Liver (tissue), 9 donors: ENCODE results near the gene NLGN3. TPM values are rescaled to one million over a fixed set of nuclear protein-coding genes. Genes with fewer than 3 reads are reported as not detected.
A peak's percentile ranks its signal among the peaks of the same experiment; 100 is the strongest.

Experiments used
- DNase-seq: peaks from one replicate; pipeline ENCODE4 v3.0.0-alpha.2; 2017; ENCODE audit warnings: low spot score
- H3K27ac ChIP-seq, 2 donors: one replicate each; pipeline ENCODE4 v1.7.0; 2013; ENCODE audit warnings: inconsistent platforms in 2 of 2, low read length in 2 of 2, control low read depth in 1 of 2, low read depth in 1 of 2, mild to moderate bottlenecking in 1 of 2
- H3K27me3 ChIP-seq, 4 donors: one replicate each; pipeline versions ENCODE4 v1.6.1 to v1.7.0; 2013; ENCODE audit warnings: low read length in 3 of 4, inconsistent platforms in 1 of 4, mild to moderate bottlenecking in 1 of 4, moderate library complexity in 1 of 4; ENCODE audit not compliant: control insufficient read depth in 4 of 4, insufficient read depth in 4 of 4
- H3K36me3 ChIP-seq, 4 donors: one replicate each; pipeline versions ENCODE4 v1.6.1 to v1.7.0; 2013; ENCODE audit warnings: low read length in 3 of 4, mild to moderate bottlenecking in 3 of 4, low read depth in 1 of 4, moderate library complexity in 1 of 4; ENCODE audit not compliant: control insufficient read depth in 4 of 4, insufficient read depth in 3 of 4
- H3K4me1 ChIP-seq, 4 donors: one replicate each; pipeline versions ENCODE4 v1.6.1 to v1.7.0; 2013; ENCODE audit warnings: low read length in 3 of 4, mild to moderate bottlenecking in 3 of 4, moderate library complexity in 1 of 4; ENCODE audit not compliant: control insufficient read depth in 4 of 4, insufficient read depth in 4 of 4
- H3K4me3 ChIP-seq, 3 donors: one replicate each; pipeline versions ENCODE4 v1.6.1 to v1.7.0; 2013; ENCODE audit warnings: low read length in 3 of 3, control low read depth in 1 of 3, low read depth in 1 of 3, mild to moderate bottlenecking in 1 of 3
- H3K9ac ChIP-seq, 2 donors: one replicate each; pipeline ENCODE4 v1.7.0; 2013; ENCODE audit warnings: low read length in 2 of 2, mild to moderate bottlenecking in 2 of 2, moderate library complexity in 2 of 2, control low read depth in 1 of 2, low read depth in 1 of 2
- H3K9me3 ChIP-seq, 4 donors: one replicate each; pipeline versions ENCODE4 v1.6.1 to v1.7.0; 2013; ENCODE audit warnings: low read length in 3 of 4; ENCODE audit not compliant: control insufficient read depth in 4 of 4
- ATF3 ChIP-seq: IDR thresholded peaks from 2 replicates; pipeline ENCODE4 v1.6.1; 2016; ENCODE audit warnings: antibody characterized with exemption
- EGR1 ChIP-seq, 2 donors: IDR thresholded peaks; 2 replicates each; pipeline ENCODE4 v1.6.1; 2016 to 2018; ENCODE audit warnings: antibody characterized with exemption in 2 of 2, low read depth in 2 of 2
- FOXA1 ChIP-seq: IDR thresholded peaks from 2 replicates; pipeline ENCODE4 v1.6.1; 2016; ENCODE audit warnings: antibody characterized with exemption
- FOXA2 ChIP-seq: IDR thresholded peaks from 2 replicates; pipeline ENCODE4 v1.6.1; 2016; ENCODE audit warnings: antibody characterized with exemption
- GABPA ChIP-seq, 2 donors: IDR thresholded peaks in 1 of 2; conservative IDR thresholded peaks in 1 of 2; 2 replicates each; pipeline ENCODE4 v1.6.1; 2016; ENCODE audit warnings: antibody characterized with exemption in 2 of 2, mild to moderate bottlenecking in 1 of 2, moderate library complexity in 1 of 2
- HNF4A ChIP-seq, 2 donors: conservative IDR thresholded peaks; 2 replicates each; pipeline ENCODE4 v1.6.1; 2016; ENCODE audit warnings: antibody characterized with exemption in 2 of 2, mild to moderate bottlenecking in 2 of 2
- HNF4G ChIP-seq: IDR thresholded peaks from 2 replicates; pipeline ENCODE4 v1.6.1; 2016; ENCODE audit warnings: antibody characterized with exemption
- JUND ChIP-seq, 2 donors: IDR thresholded peaks; 2 replicates each; pipeline ENCODE4 v1.6.1; 2016; ENCODE audit warnings: antibody characterized with exemption in 2 of 2
- NR2F2 ChIP-seq: IDR thresholded peaks from 2 replicates; pipeline ENCODE4 v1.6.1; 2016; ENCODE audit warnings: antibody characterized with exemption
- SP1 ChIP-seq: IDR thresholded peaks from 2 replicates; pipeline ENCODE4 v1.6.1; 2018; ENCODE audit warnings: antibody characterized with exemption, mild to moderate bottlenecking
- YY1 ChIP-seq: IDR thresholded peaks from 2 replicates; pipeline ENCODE4 v1.6.1; 2016; ENCODE audit warnings: antibody characterized with exemption, mild to moderate bottlenecking
- ZBTB33 ChIP-seq: IDR thresholded peaks from 2 replicates; pipeline ENCODE4 v1.6.1; 2016; ENCODE audit warnings: antibody characterized with exemption
- WGBS: extraction: QIAGEN DNeasy Blood & Tissue Kit; methylation state at CpG from one replicate; pipeline ENCODE4 v1.1.7; 2013; 5-methylcytosine and 5-hydroxymethylcytosine counted together
- polyA plus RNA-seq, 2 donors: library from polyadenylated mRNA; stranded (reverse) in 1 of 2; unstranded in 1 of 2; fragments of 200-250 nt in 1 of 2; fragments of >200 nt in 1 of 2; fragmentation: Nextera tagmentation in 1 of 2; extraction: Ambion mirVana in 1 of 2; gene quantifications; one replicate each; pipeline versions ENCODE4 v1.2.1 to v1.2.3, GENCODE V29; 2013 to 2015
- total RNA-seq, 2 donors: library from RNA; depleted of rRNA; stranded (reverse); fragments of >200 nt; gene quantifications; one replicate each; pipeline ENCODE4 v1.2.3, GENCODE V29; 2014
- TF ChIP-seq, protein P1 (sequence below): fragments of 150-350 bp; IDR thresholded peaks from 2 replicates; pipeline ENCODE4 v1.5.1; 2017; ENCODE audit warnings: improper control_type of control experiment, low read depth, low read length; ENCODE audit not compliant: missing input control
- TF ChIP-seq, protein P2 (sequence below): IDR thresholded peaks from 2 replicates; pipeline ENCODE4 v1.6.1; 2016; ENCODE audit warnings: antibody characterized with exemption
- donor health status: healthy.
- donor health status: healthy.
- donor health status: healthy.
- donor health status: healthy.
- donor health status: healthy.

NLGN3 gene
- total and polyA plus RNA-seq, 4 donors, result 0.11 to 0.23 (median 0.15) TPM

- H3K9ac ChIP-seq, result no peak overlapping the region
- no peaks in the 10 kb centered on the region for H3K36me3 ChIP-seq
- H3K9me3 ChIP-seq, result no peaks in the 10 kb centered on the region
- 91% methylated on average over 6 of the region's 6 CpGs for WGBS
- no peak overlapping the region for H3K4me3 ChIP-seq
- DNase-seq, result no peak
- TF ChIP-seq YY1 (no peak), NR2F2 (no peak), HNF4A (conservative IDR thresholded peaks at IDR 0.05) (no peak)
- TF ChIP-seq, protein P1, sequence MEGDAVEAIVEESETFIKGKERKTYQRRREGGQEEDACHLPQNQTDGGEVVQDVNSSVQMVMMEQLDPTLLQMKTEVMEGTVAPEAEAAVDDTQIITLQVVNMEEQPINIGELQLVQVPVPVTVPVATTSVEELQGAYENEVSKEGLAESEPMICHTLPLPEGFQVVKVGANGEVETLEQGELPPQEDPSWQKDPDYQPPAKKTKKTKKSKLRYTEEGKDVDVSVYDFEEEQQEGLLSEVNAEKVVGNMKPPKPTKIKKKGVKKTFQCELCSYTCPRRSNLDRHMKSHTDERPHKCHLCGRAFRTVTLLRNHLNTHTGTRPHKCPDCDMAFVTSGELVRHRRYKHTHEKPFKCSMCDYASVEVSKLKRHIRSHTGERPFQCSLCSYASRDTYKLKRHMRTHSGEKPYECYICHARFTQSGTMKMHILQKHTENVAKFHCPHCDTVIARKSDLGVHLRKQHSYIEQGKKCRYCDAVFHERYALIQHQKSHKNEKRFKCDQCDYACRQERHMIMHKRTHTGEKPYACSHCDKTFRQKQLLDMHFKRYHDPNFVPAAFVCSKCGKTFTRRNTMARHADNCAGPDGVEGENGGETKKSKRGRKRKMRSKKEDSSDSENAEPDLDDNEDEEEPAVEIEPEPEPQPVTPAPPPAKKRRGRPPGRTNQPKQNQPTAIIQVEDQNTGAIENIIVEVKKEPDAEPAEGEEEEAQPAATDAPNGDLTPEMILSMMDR, result no peak
- no peaks in the 10 kb centered on the region for H3K4me1 ChIP-seq
- no peak overlapping the region for H3K27ac ChIP-seq
- no peaks in the 10 kb centered on the region for H3K27me3 ChIP-seq
These were observed 35.6 kb upstream of the NLGN3 start for GRCh38 chrX:71109051-71109450.

DNA sequence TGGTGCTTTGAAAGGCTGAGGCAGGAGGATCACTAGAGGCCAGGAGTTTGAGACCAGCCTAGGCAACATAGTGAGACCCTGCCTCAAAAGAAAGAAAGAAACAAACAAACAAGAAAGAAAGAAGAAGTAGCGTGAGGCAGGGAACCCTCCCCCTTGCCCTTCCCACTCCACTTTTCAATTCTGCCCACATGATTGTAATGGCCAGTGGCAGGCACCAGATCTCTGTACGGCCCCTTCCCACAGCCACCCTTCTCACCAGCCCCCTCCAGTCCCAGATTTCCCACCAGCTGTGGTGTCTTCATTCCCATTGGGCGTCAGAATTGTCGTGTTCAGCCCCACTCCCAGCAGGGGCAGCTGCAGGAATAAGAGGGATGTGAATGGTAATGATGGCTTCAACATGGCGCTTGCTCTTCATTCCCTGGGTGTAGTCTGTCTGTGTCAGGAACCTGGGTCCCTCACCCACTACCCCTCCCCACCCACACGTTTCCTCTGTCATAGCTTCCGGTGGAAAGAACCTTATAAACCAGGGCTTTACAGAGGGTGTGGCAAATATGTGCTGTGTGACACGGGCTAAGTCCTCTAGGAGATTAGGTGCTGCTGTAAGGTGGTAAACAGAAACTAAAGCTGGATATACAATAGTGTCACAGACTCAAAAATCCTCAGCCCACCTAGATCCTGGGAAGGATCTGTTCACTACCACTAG is 33.3 kb upstream of the NLGN3 start, which contains the start of gene IL2RG:
Gene IL2RG, minus strand, starts transcription at position 437 of the 703 bp plus-strand sequence. Its CDS starts 38 bp downstream, at position 399.
- 70% methylated on average over 8 of the region's 8 CpGs for WGBS
- Histone ChIP-seq H3K27ac (peak within 1 kb of the TSS in 1 of 2 donors; percentile 42), H3K27me3 (no peaks in the 10 kb centered on the region), H3K4me3 (no peak within 1 kb of the TSS), H3K4me1 (no peaks in the 10 kb centered on the region), H3K9ac (peak within 1 kb of the TSS in 1 of 2 donors; percentile 59), H3K36me3 (no peaks in the 10 kb centered on the region), H3K9me3 (no peaks in the 10 kb centered on the region)
- no peak for DNase-seq
- TF ChIP-seq JUND (IDR thresholded peaks at IDR 0.05), result no peak
- TF ChIP-seq SP1, result no peak
- no peak for TF ChIP-seq GABPA (IDR thresholded peaks at IDR 0.05 in 1 of 2, conservative IDR thresholded peaks at IDR 0.05 in 1 of 2)
- TF ChIP-seq ATF3, result no peak
- TF ChIP-seq YY1, result no peak
- TF ChIP-seq HNF4G, result no peak
- TF ChIP-seq, protein P2, sequence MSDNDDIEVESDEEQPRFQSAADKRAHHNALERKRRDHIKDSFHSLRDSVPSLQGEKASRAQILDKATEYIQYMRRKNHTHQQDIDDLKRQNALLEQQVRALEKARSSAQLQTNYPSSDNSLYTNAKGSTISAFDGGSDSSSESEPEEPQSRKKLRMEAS, result no peak
- TF ChIP-seq FOXA1, result no peak
- no peak for TF ChIP-seq EGR1 (IDR thresholded peaks at IDR 0.05; ENCODE audit: low read depth in 2 of 2)
- TF ChIP-seq ZBTB33, result no peak
- TF ChIP-seq FOXA2, result no peak
